K562 (cell line): ENCODE results near the gene CTIF. TPM values are rescaled to one million over a fixed set of nuclear protein-coding genes. Genes with fewer than 3 reads are reported as not detected.

Source experiments
- FOXA1 ChIP-seq: fragments of 450-650 bp; IDR thresholded peaks from 2 replicates; pipeline ENCODE4 v1.6.1; 2016; ENCODE audit warnings: mild to moderate bottlenecking, borderline replicate concordance
- GTF2F1 ChIP-seq: IDR thresholded peaks from 2 replicates; pipeline ENCODE4 v1.6.1; 2011; ENCODE audit warnings: low read depth, low read length, improper control_type of control experiment
- KLF13 ChIP-seq: fragments of 450-650 bp; IDR thresholded peaks from 2 replicates; pipeline ENCODE4 v1.6.1; 2016; ENCODE audit warnings: missing genetic modification characterization, low read depth, mild to moderate bottlenecking, missing compliant biosample characterization, moderate library complexity, borderline replicate concordance
- PHTF2 ChIP-seq: fragments of 250-450 bp; sonication (Bioruptor Pico); IDR thresholded peaks from 2 replicates; pipeline ENCODE4 v1.5.0; 2021; ENCODE audit warnings: mild to moderate bottlenecking
- polyA plus RNA-seq, 8 experiments: library from polyadenylated mRNA; depleted of rRNA in 4 of 8; stranded (reverse) in 5 of 8; unstranded in 3 of 8; fragments of >200 nt; fragmentation: Nextera tagmentation in 2 of 8; fragmentation: Illumina TruSeq in 1 of 8; extraction: Ambion mirVana in 2 of 8; extraction: Trizol in 1 of 8; gene quantifications; 2 replicates each; pipeline versions ENCODE4 v1.2.1 to v1.2.3, GENCODE V29; 2011 to 2014; ENCODE audit warnings: inconsistent platforms in 1 of 8, missing spikeins in 1 of 8
- total RNA-seq, 7 experiments: library from RNA; depleted of rRNA in 6 of 7; stranded (reverse); fragments of >200 nt in 6 of 7; fragmentation: Illumina TruSeq in 2 of 7; extraction: Trizol in 2 of 7; gene quantifications; 2 replicates each; pipeline versions ENCODE4 v1.2.1 to v1.2.3, GENCODE V29; 2011 to 2021; ENCODE audit warnings: low replicate concordance in 1 of 7
- TF ChIP-seq, protein P1 (sequence below): sonication (generic); formaldehyde crosslinking; IDR thresholded peaks from 2 replicates; pipeline ENCODE4 v1.8.0; 2023; ENCODE audit warnings: missing genetic modification reagents, mild to moderate bottlenecking, borderline replicate concordance

CTIF gene
- total and polyA plus RNA-seq, 9 of the 15 experiments (the other 6 are each of a cell fraction or from before 2014, with no cell fraction given): 0.17 to 11.5 (median 2.2) TPM

DNA sequence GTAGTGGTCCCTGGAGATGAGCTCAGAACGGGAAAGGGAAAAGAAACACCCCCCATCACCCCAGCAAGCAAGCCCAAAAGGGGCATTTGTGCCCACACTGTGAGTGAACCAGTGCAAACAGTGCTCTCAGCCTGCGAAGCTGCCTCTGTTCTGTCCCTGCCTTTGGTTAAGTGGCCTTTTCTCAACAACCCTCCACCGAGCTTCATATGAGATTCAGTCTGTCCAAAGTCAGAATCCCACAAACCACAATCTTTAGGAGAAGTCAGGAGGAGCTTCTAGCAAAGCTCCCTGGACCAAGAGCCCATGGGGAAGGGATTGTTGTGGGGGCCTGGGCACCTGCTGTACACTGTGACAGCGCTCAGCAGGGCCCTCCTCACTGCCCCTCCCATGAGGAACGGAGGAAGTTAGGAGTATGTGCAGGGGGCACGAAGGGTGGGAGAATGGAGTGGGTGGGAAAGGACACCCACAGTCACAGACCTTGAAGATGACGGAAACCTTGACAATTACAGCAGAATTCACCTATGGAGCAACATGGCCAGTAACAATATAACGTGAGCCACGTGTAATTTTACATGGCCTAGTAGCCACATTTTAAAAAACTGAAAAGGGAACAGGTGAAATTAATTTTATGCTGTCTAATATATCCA is 292.4 kb downstream of the CTIF start (continued):
- TF ChIP-seq, protein P1, sequence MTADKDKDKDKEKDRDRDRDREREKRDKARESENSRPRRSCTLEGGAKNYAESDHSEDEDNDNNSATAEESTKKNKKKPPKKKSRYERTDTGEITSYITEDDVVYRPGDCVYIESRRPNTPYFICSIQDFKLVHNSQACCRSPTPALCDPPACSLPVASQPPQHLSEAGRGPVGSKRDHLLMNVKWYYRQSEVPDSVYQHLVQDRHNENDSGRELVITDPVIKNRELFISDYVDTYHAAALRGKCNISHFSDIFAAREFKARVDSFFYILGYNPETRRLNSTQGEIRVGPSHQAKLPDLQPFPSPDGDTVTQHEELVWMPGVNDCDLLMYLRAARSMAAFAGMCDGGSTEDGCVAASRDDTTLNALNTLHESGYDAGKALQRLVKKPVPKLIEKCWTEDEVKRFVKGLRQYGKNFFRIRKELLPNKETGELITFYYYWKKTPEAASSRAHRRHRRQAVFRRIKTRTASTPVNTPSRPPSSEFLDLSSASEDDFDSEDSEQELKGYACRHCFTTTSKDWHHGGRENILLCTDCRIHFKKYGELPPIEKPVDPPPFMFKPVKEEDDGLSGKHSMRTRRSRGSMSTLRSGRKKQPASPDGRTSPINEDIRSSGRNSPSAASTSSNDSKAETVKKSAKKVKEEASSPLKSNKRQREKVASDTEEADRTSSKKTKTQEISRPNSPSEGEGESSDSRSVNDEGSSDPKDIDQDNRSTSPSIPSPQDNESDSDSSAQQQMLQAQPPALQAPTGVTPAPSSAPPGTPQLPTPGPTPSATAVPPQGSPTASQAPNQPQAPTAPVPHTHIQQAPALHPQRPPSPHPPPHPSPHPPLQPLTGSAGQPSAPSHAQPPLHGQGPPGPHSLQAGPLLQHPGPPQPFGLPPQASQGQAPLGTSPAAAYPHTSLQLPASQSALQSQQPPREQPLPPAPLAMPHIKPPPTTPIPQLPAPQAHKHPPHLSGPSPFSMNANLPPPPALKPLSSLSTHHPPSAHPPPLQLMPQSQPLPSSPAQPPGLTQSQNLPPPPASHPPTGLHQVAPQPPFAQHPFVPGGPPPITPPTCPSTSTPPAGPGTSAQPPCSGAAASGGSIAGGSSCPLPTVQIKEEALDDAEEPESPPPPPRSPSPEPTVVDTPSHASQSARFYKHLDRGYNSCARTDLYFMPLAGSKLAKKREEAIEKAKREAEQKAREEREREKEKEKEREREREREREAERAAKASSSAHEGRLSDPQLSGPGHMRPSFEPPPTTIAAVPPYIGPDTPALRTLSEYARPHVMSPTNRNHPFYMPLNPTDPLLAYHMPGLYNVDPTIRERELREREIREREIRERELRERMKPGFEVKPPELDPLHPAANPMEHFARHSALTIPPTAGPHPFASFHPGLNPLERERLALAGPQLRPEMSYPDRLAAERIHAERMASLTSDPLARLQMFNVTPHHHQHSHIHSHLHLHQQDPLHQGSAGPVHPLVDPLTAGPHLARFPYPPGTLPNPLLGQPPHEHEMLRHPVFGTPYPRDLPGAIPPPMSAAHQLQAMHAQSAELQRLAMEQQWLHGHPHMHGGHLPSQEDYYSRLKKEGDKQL (CRISPR knock-in tag): no peak
- TF ChIP-seq GTF2F1: no peak
- TF ChIP-seq FOXA1: no peak
- no peak for TF ChIP-seq PHTF2 (CRISPR knock-in tag)
- no peak for TF ChIP-seq KLF13 (tag)
